ENCODE measurements around the gene MBNL2. TPM values are rescaled to one million over a fixed set of nuclear protein-coding genes. Genes with fewer than 3 reads are reported as not detected.
A peak's percentile ranks its signal among the peaks of the same experiment; 100 is the strongest.

MBNL2 gene
- total RNA-seq, 1 donor from 2014 or later: 43.7 TPM

- Mint-ChIP-seq H3K4me1 (ENCODE audit: unreplicated experiment) (peaks cover 52% of the 10 kb centered on the region), H3K27ac (peak overlapping the region; percentile 98), H3K4me3 (peak overlapping the region; percentile 18)
These were observed 36.7 kb downstream of the MBNL2 start for GRCh38 chr13:97258801-97259200.

GRCh38 chr13:97259410-97259797, 37.3 kb downstream of the MBNL2 start:
- TF ChIP-seq CTCF (conservative IDR thresholded peaks at IDR 0.05): no peak
- H3K4me3 Mint-ChIP-seq: peak overlapping the region; percentile 13
- H3K9me3 Mint-ChIP-seq: peaks cover 3% of the 10 kb centered on the region
- H3K4me1 Mint-ChIP-seq (ENCODE audit: unreplicated experiment): peaks cover 53% of the 10 kb centered on the region
- no peak for DNase-seq (ENCODE audit: extremely low spot score, unreplicated experiment)
- no peaks in the 10 kb centered on the region for H3K27me3 Mint-ChIP-seq
- H3K27ac Mint-ChIP-seq: peak overlapping the region; percentile 98
- H3K36me3 Mint-ChIP-seq: peaks cover 29% of the 10 kb centered on the region

More at GRCh38 chr13:97258801-97259200, 36.7 kb downstream of the MBNL2 start:
- no peaks in the 10 kb centered on the region for H3K27me3 Mint-ChIP-seq
- no peak for DNase-seq (ENCODE audit: extremely low spot score, unreplicated experiment)
- H3K9me3 Mint-ChIP-seq: peaks cover 3% of the 10 kb centered on the region
- peaks cover 28% of the 10 kb centered on the region for H3K36me3 Mint-ChIP-seq
- TF ChIP-seq CTCF (conservative IDR thresholded peaks at IDR 0.05): no peak

- DNase-seq (ENCODE audit: extremely low spot score, unreplicated experiment): no peak
- Mint-ChIP-seq H3K27me3 (no peaks in the 10 kb centered on the region), H3K27ac (peak overlapping the region; percentile 98), H3K4me1 (ENCODE audit: unreplicated experiment) (peaks cover 59% of the 10 kb centered on the region), H3K9me3 (peaks cover 3% of the 10 kb centered on the region), H3K4me3 (peak overlapping the region; percentile 13), H3K36me3 (peaks cover 32% of the 10 kb centered on the region)
- no peak for TF ChIP-seq CTCF (conservative IDR thresholded peaks at IDR 0.05)
These were observed 37.9 kb downstream of the MBNL2 start for GRCh38 chr13:97259798-97260714.

GRCh38 chr13:97261254-97262005, 39.3 kb downstream of the MBNL2 start:
- no peak for TF ChIP-seq CTCF (conservative IDR thresholded peaks at IDR 0.05)
- Mint-ChIP-seq H3K9me3 (peaks cover 3% of the 10 kb centered on the region), H3K27me3 (no peaks in the 10 kb centered on the region), H3K4me3 (no peak overlapping the region), H3K36me3 (peaks cover 33% of the 10 kb centered on the region), H3K27ac (peak overlapping the region; percentile 98), H3K4me1 (ENCODE audit: unreplicated experiment) (peaks cover 54% of the 10 kb centered on the region)
- no peak for DNase-seq (ENCODE audit: extremely low spot score, unreplicated experiment)

GRCh38 chr13:97262058-97262457, 39.9 kb downstream of the MBNL2 start:
- Mint-ChIP-seq H3K4me1 (ENCODE audit: unreplicated experiment) (peaks cover 52% of the 10 kb centered on the region), H3K27ac (peak overlapping the region; percentile 98), H3K9me3 (peaks cover 2% of the 10 kb centered on the region), H3K36me3 (peaks cover 29% of the 10 kb centered on the region), H3K4me3 (no peak overlapping the region), H3K27me3 (no peaks in the 10 kb centered on the region)
- DNase-seq (ENCODE audit: extremely low spot score, unreplicated experiment): no peak
- TF ChIP-seq CTCF (conservative IDR thresholded peaks at IDR 0.05): no peak
